ENCODE measurements around the gene PBX2.

DNA sequence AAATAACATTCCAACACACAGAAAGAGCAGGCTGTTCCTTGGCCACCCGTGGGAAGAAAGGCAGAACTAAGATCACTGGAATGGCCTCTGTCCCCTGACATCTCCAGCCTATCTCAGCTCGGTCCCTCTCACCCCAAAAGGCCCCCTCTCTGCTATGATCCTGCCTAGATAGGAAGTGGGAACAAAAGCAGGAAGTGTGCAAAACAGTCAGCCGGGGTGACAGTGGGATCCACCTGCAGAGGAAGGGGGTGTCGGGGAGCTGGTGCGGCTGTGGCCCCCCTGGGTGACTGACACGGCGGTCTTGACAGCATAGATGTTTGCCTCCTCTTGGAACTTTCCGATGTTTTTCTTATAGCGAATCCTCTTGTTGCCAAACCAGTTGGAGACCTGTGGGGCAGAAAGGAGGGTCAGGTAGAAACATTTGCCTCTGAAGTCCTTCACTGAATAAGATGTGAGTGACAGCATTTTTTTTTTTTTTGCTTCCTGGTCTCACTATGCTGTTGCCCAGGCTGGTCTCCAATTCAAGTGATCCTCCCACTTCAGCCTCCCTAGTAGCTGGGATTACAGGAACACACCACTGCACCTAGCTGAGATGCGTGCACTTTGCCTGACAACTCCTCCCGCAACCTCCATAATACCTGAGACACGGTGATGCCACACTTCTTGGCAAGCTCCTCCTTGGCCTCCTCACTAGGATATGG lies 2.8 kb downstream of the PBX2 start:
- TF ChIP-seq, protein P1, sequence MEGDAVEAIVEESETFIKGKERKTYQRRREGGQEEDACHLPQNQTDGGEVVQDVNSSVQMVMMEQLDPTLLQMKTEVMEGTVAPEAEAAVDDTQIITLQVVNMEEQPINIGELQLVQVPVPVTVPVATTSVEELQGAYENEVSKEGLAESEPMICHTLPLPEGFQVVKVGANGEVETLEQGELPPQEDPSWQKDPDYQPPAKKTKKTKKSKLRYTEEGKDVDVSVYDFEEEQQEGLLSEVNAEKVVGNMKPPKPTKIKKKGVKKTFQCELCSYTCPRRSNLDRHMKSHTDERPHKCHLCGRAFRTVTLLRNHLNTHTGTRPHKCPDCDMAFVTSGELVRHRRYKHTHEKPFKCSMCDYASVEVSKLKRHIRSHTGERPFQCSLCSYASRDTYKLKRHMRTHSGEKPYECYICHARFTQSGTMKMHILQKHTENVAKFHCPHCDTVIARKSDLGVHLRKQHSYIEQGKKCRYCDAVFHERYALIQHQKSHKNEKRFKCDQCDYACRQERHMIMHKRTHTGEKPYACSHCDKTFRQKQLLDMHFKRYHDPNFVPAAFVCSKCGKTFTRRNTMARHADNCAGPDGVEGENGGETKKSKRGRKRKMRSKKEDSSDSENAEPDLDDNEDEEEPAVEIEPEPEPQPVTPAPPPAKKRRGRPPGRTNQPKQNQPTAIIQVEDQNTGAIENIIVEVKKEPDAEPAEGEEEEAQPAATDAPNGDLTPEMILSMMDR (IDR thresholded peaks at IDR 0.05; ENCODE audit: low read depth, low read length, poor library complexity, severe bottlenecking): no peak
- TF ChIP-seq EZH2phosphoT487 (IDR thresholded peaks at IDR 0.05; ENCODE audit: borderline replicate concordance, low read length): no peak

Data from DOHH2 (cell line).